B cell (primary cell): ENCODE results near the gene ASB7. TPM values are rescaled to one million over a fixed set of nuclear protein-coding genes. Genes with fewer than 3 reads are reported as not detected.

ENCODE experiments used
- ATAC-seq: fragments of 200-7000 bp; cut with Tn5 transposase; one replicate; pipeline ENCODE4 v1.10.0; 2021; ENCODE audit warnings: low read depth, mild to moderate bottlenecking, moderate number of reproducible peaks, moderate library complexity
- CTCF ChIA-PET: fragments of 350-600 bp; sonication (Branson Sonifier 250); formaldehyde crosslinking; loops from one replicate; lab custom pipeline; 2021; ENCODE audit warnings: antibody characterized with exemption, inconsistent platforms; lab: Charles Lee
- POLR2A ChIA-PET: fragments of 350-600 bp; sonication (Branson Sonifier 250); formaldehyde crosslinking; loops from one replicate; lab custom pipeline; 2021; ENCODE audit warnings: antibody characterized with exemption; lab: Charles Lee
- DNase-seq: peaks from one replicate; pipeline ENCODE4 v3.0.0; 2013
- H2AFZ ChIP-seq: 2 replicates; pipeline ENCODE4 v1.6.1; 2012; ENCODE audit warnings: mild to moderate bottlenecking, low read depth, low read length; ENCODE audit not compliant: insufficient read depth, poor library complexity, severe bottlenecking
- H3K27ac ChIP-seq, 2 donors: 1 replicate in 1 of 2; 2 replicates in 1 of 2; pipeline ENCODE4 v1.5.1; 2012 to 2013; ENCODE audit warnings: low read length in 2 of 2, mild to moderate bottlenecking in 2 of 2, moderate library complexity in 1 of 2
- H3K27me3 ChIP-seq, 4 experiments: fragments of 200-600 bp in 1 of 4; sonication (generic) in 1 of 4; replicated peaks in 1 of 4; 1 replicate in 2 of 4; 2 replicates in 2 of 4; pipeline versions ENCODE4 v1.6.1 to v1.7.0; 2013 to 2016; ENCODE audit warnings: low read length in 3 of 4, mild to moderate bottlenecking in 2 of 4, mixed read lengths in 1 of 4, moderate library complexity in 1 of 4; ENCODE audit not compliant: insufficient read depth in 4 of 4, control insufficient read depth in 3 of 4; ENCODE audit errors: control extremely low read depth in 1 of 4
- H3K36me3 ChIP-seq, 2 experiments: replicated peaks in 1 of 2; 1 replicate in 1 of 2; 2 replicates in 1 of 2; pipeline versions ENCODE4 v1.6.1 to v1.7.1; 2013; ENCODE audit warnings: low read length in 1 of 2; ENCODE audit not compliant: insufficient read depth in 2 of 2, control insufficient read depth in 1 of 2; ENCODE audit errors: control extremely low read depth in 1 of 2, extremely low read depth in 1 of 2
- H3K4me1 ChIP-seq, 2 donors: fragments of 200-600 bp in 1 of 2; sonication (generic) in 1 of 2; 1 replicate in 1 of 2; 2 replicates in 1 of 2; pipeline versions ENCODE4 v1.5.1 to v1.6.1; 2013 to 2017; ENCODE audit warnings: low read length in 2 of 2; ENCODE audit not compliant: control insufficient read depth in 2 of 2, insufficient read depth in 2 of 2
- H3K4me2 ChIP-seq: replicated peaks from 2 replicates; pipeline ENCODE3; 2012; ENCODE audit warnings: mild to moderate bottlenecking, low read depth, low read length; ENCODE audit not compliant: poor library complexity, severe bottlenecking
- H3K4me3 ChIP-seq, 5 experiments: fragments of 200-600 bp in 1 of 5; sonication (generic) in 1 of 5; 1 replicate in 3 of 5; 2 replicates in 2 of 5; pipeline versions ENCODE4 v1.5.1 to v1.7.0; 2011 to 2016; ENCODE audit warnings: low read length in 4 of 5, mild to moderate bottlenecking in 4 of 5, low read depth in 2 of 5, control low read depth in 1 of 5, moderate library complexity in 1 of 5; ENCODE audit not compliant: insufficient read depth in 1 of 5; ENCODE audit errors: control extremely low read depth in 1 of 5, extremely low read depth in 1 of 5
- H3K79me2 ChIP-seq: fragments of 200-600 bp; sonication (generic); one replicate; pipeline ENCODE4 v1.6.0; 2016; ENCODE audit warnings: low read length; ENCODE audit not compliant: control insufficient read depth, insufficient read depth
- H3K9ac ChIP-seq: fragments of 200-600 bp; sonication (generic); 2 replicates; pipeline ENCODE4 v1.6.1; 2017; ENCODE audit warnings: mild to moderate bottlenecking, low read length, moderate library complexity
- H3K9me3 ChIP-seq, 3 donors: one replicate each; pipeline versions ENCODE4 v1.6.1 to v1.7.1; 2013; ENCODE audit warnings: low read length in 2 of 3; ENCODE audit not compliant: control insufficient read depth in 2 of 3, insufficient read depth in 1 of 3; ENCODE audit errors: control extremely low read depth in 1 of 3
- H4K20me1 ChIP-seq: 2 replicates; pipeline ENCODE4 v1.6.0; 2012; ENCODE audit warnings: mild to moderate bottlenecking, low read length; ENCODE audit not compliant: insufficient read depth, control insufficient read depth, poor library complexity, severe bottlenecking
- H3K27ac Mint-ChIP-seq: one replicate; pipeline ENCODE4 v1.8.0; 2021; ENCODE audit warnings: mixed read lengths
- H3K27me3 Mint-ChIP-seq: one replicate; pipeline ENCODE4 v1.8.0; 2021; ENCODE audit warnings: mixed read lengths
- H3K4me1 Mint-ChIP-seq: one replicate; pipeline ENCODE4 v1.8.0; 2021; ENCODE audit warnings: mixed read lengths
- H3K4me3 Mint-ChIP-seq: one replicate; pipeline ENCODE4 v1.8.0; 2021; ENCODE audit warnings: mixed read lengths
- H3K9me3 Mint-ChIP-seq: one replicate; pipeline ENCODE4 v1.8.0; 2022; ENCODE audit warnings: mixed read lengths; ENCODE audit not compliant: insufficient read depth
- CTCF ChIP-seq: fragments of 200-600 bp; IDR thresholded peaks from one replicate; pipeline ENCODE4 v1.8.0; 2022; ENCODE audit warnings: antibody characterized with exemption, mild to moderate bottlenecking
- EZH2 ChIP-seq: IDR thresholded peaks from 2 replicates; pipeline ENCODE4 v1.6.1; 2012; ENCODE audit warnings: borderline replicate concordance, low read depth, mild to moderate bottlenecking, moderate library complexity, low read length; ENCODE audit not compliant: insufficient read depth, poor library complexity, severe bottlenecking
- WGBS: methylation state at CpG from one replicate; pipeline ENCODE4 v1.1.5; 2013; ENCODE audit warnings: missing lambda C conversion rate; ENCODE audit not compliant: insufficient coverage; 5-methylcytosine and 5-hydroxymethylcytosine counted together
- intact Hi-C: fragments of 100-400 bp; cut with micrococcal nuclease; formaldehyde crosslinking; loops from one replicate; pipeline ENCODE4 v1.10.0; 2022
- polyA plus RNA-seq: library from polyadenylated mRNA; depleted of rRNA; stranded (reverse); fragments of >200 nt; gene quantifications from 2 replicates; pipeline ENCODE4 v1.2.3, GENCODE V29; 2012
- total RNA-seq, 2 donors: library from RNA; stranded (reverse); fragments of 120-200 nt in 1 of 2; gene quantifications; 1 replicate in 1 of 2; 2 replicates in 1 of 2; pipeline versions ENCODE4 v1.2.3 to v1.2.4, GENCODE V29; 2013 to 2022

The ASB7 gene
- total and polyA plus RNA-seq, 2 donors (not counting 1 experiment from before 2014, with no cell fraction given): 12.1 to 25.0 TPM

DNA sequence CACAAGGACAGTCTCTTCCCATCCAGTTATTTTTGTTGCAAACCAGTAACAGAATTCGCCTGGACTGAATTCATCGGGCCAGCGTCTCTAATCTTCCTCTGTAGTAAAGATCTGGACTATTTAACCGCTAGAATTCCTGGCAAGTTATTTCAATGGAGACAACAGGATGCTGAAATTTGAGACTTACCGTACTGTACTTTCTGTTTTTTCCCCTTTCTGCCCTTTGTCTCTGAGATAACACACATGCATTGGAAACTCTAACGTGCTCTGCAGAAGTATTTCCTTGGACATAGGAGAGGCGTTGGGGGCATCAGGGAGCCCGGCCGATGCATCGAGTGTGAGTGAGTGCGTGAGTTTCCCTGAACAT, 61.5 kb downstream of the ASB7 start:
- Histone ChIP-seq H3K36me3 (no peaks in the 10 kb centered on the region), H3K4me3 (no peak overlapping the region), H3K9me3 (no peaks in the 10 kb centered on the region), H4K20me1 (no peaks in the 10 kb centered on the region), H3K27ac (no peak overlapping the region), H2AFZ (no peak overlapping the region), H3K27me3 (no peaks in the 10 kb centered on the region), H3K79me2 (no peaks in the 10 kb centered on the region), H3K4me1 (no peaks in the 10 kb centered on the region), H3K4me2 (no peak overlapping the region), H3K9ac (no peak overlapping the region)
- Mint-ChIP-seq H3K4me3 (no peak overlapping the region), H3K27ac (no peak overlapping the region), H3K27me3 (peaks cover 11% of the 10 kb centered on the region), H3K9me3 (no peaks in the 10 kb centered on the region), H3K4me1 (no peaks in the 10 kb centered on the region)
- TF ChIP-seq EZH2 (no peak), CTCF (no peak)
- ChIA-PET POLR2A (no interaction called here), CTCF (no interaction called here)
- DNase-seq (no peak), ATAC-seq (no peak)
- intact Hi-C loops: no loop called here
- 85% methylated on average over 5 of the region's 11 CpGs for WGBS

DNA sequence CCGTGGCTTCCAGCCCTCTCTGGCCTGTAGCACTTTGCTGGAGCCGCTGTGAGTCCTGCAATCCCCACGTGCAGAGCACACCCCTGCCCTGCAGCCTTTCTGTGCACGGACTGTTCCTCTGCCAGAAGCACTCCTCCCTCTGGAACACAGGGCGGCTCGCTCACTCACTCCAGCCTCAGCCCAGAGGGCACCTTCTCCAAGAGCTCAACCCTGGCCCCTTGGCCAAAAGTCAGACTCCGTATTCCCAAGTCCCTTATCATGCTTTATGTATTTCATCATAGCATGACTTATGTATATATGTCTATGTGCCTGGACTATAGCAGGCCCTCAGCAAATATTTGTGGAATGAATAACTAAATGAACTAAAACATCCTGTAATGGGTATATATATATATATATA, 63.2 kb downstream of the ASB7 start:
- TF ChIP-seq EZH2: no peak
- TF ChIP-seq CTCF: no peak
- Histone ChIP-seq H3K79me2 (no peaks in the 10 kb centered on the region), H3K4me3 (no peak overlapping the region), H3K36me3 (no peaks in the 10 kb centered on the region), H3K27ac (no peak overlapping the region), H3K27me3 (no peaks in the 10 kb centered on the region), H4K20me1 (no peaks in the 10 kb centered on the region), H3K4me2 (no peak overlapping the region), H3K4me1 (no peaks in the 10 kb centered on the region), H2AFZ (no peak overlapping the region), H3K9ac (no peak overlapping the region), H3K9me3 (no peaks in the 10 kb centered on the region)
- intact Hi-C loops: no loop called here
- Mint-ChIP-seq H3K4me3 (no peak overlapping the region), H3K4me1 (no peaks in the 10 kb centered on the region), H3K27ac (no peak overlapping the region), H3K27me3 (peaks cover 14% of the 10 kb centered on the region), H3K9me3 (no peaks in the 10 kb centered on the region)
- CTCF ChIA-PET: no interaction called here
- no peak for DNase-seq
- POLR2A ChIA-PET: no interaction called here
- ATAC-seq: no peak
- WGBS: 70% methylated on average over 6 of the region's 7 CpGs
